Activated CD4-positive, alpha-beta T cell treated with anti-CD3 and anti-CD28 coated beads, Interleukin-2, amount 50 U/mL, for 48 hours (primary cell): ENCODE data around the gene LEP.
"Not testable (repeated sequence)": the region's sequence is repeated elsewhere in the genome, so short reads cannot be mapped to it uniquely, and the experiment has no call there.

Experiments used
- DNase-seq, 2 experiments: peaks; one replicate each; pipeline ENCODE4 v3.0.0-alpha.2; 2020

Gene LEP

DNA sequence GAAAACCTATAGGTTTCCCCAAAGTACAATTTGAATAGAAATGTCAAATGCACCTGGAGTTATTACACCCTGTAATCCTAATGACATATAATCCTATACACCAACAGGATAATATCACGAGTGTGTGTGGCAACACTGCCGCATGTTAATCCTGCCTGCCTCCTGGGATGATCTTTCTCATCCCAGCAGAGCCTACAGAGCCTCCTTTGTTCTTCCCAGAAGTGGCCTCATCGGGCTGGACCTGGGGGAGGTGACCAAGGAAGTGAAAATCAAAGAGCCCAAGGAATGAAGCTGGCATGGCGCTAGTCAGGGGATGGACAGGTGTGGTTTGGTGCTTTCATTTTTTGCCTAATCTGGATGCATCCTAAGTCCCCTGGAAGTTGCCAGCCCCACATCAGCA, 29.5 kb upstream of the LEP start:
- no peak for DNase-seq

GRCh38 chr7:128214463-128214862, 26.6 kb upstream of the LEP start:
- no peak for DNase-seq

- no peak for DNase-seq
These were observed 25.8 kb upstream of the LEP start for GRCh38 chr7:128215281-128215680.

DNA sequence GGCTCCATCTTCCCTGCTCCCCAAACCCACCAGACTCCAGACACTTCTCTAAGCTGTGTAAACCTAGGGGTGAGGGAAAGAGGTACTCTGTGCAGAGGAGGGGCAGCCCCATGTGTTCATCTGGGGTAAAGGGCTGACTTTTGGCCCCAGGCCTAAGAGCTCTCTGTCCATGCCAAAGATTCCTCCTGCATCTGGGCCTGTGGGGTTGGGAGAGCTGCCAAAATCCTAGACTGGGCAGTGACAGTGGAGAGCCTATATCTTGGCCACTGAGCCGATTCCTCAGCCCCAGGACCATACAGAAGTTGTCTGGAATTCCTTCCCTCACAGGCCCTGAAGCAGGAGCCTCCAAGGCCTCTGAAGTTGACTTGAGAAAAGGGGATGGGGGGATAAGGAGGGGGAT, 25.3 kb upstream of the LEP start:
- DNase-seq: no peak

- no peak for DNase-seq
These were observed 23.9 kb upstream of the LEP start for GRCh38 chr7:128217030-128217805.

DNA sequence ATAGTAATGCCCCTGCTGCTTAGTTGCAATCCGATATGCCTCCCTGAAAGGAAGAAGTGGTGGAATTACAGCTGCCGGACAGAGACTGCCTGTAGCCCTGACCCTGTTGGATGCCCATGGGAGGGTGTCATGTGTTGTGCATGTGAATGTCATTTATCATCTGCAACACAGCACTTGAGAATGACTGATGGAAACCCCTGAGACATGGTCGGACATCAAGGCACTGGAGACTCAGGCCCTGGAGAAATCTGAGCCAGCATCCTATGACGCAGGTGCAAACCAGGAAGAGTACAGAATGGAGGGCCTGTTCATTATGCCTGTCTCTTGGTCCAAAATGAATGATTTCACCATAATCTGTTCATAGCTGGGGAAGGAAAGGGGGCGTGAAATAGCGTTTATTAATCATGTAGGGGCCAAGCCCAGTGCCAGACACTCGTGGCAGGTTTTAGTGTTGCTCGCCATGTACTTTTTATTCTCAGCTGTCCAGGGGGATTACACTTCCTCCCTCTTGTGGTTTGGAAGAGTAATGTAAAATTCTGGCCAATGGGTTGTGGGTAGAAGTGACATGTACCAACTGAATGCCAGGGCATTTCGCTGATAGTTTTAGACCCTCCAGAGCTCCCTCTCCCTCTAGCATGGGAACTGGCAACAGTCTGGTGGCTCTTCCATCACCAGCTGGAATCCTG, 23.0 kb upstream of the LEP start:
- no peak for DNase-seq

- DNase-seq: no peak
These were observed 21.4 kb upstream of the LEP start for GRCh38 chr7:128219636-128220035.

DNA sequence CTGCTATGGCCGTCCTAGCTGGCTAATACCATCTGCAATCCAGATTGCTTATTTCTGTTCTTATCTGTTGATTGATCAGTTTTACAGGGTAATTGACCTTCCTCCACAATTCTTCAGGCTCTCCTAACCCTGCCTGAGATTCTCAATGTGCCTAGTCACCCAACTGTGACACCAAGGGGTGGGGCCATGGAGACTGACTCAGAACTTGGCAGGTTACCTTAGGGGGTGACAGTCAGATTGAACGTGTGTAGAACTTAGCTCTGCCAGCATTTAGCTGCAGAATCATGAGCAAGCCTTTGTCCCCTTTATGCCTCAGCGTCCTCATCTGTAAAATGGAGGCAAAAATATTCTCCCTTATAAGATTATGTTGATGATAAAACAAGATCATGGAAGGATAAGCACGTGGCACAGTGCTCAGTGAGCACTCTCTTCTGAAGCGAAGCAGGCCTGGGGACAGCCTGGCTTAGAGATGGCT, 19.1 kb upstream of the LEP start:
- no peak for DNase-seq

DNA sequence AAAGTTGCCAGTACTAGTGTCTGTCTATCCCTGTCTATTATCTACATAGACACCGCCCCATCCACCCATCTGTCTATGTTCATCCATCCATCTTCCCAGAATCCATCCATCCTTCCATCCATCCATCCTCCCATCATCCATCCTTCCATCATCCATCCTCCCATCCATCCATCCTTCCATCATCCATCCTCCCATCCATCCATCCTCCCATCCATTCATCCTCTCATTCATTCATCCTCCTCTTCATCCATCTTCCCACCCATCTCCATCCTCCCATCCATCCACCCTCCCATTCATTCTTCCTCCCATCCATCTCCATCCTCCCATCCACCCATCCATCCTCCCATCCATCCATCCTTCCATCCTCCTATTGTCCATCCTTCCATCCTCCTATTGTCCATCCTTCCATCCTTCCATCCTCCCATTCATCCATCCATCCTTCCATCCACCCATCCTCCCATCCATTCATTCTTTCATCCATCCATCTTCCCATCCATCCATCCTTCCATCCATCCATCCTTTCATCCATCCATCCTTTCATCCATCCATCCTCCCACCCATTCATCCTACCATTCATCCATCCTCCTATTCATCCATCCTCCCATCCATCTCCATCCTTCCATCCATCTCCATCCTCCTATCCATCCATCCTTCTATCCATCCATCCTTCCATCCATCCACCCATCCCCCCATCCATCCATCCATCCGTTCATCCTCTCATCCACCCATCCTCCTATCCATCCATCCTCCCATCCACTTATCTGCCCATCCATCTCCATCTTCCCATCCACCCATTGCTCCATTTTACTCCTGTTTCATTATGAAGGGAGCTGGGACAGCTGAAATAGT, 14.7 kb upstream of the LEP start:
- no peak for DNase-seq

GRCh38 chr7:128227271-128227670, 13.8 kb upstream of the LEP start:
- DNase-seq: no peak

GRCh38 chr7:128231021-128231420, 10.1 kb upstream of the LEP start:
- DNase-seq: no peak

GRCh38 chr7:128231677-128232076, 9.4 kb upstream of the LEP start:
- DNase-seq: no peak

DNA sequence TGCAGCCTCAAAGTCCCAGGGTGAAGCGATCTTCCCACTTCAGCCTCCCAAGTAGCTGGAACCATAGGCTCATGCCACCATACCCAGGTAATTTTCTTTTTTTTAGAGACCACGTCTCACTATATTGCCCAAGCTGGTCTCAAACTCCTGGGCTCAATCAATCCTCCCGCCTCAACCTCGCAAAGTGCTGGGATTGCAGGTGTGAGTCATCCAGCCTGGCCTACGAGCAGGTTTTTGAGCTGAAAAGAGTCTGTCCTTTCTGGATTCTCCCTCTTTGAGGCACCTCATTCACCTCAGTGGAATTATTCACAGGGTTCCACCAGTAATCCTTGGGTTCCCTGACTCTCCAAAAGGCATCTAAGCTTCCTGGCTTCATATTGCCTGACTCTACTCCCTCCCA, 7.6 kb upstream of the LEP start:
- DNase-seq: no peak

- DNase-seq: no peak
These were observed 6.5 kb upstream of the LEP start for GRCh38 chr7:128234476-128235026.

DNA sequence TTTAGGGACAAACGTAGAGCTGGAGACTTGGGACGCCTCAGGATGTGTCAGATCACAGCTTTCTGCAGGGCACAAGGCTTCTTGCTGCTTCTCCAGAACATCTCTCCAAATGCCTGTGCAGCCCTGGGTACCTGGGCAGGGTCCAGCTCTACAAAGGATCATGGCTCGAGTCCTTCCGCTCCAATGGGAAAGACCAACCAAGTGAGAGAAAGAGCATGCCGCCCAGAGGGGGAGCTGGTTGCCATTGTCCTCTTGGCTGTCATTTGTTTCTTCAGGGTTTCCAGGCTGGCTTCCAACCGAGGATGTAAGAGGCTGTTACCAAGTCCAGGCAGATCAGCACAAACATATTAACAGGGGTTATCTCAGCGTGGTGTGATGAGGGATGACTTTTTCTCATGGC, 5.6 kb upstream of the LEP start:
- DNase-seq: no peak

DNA sequence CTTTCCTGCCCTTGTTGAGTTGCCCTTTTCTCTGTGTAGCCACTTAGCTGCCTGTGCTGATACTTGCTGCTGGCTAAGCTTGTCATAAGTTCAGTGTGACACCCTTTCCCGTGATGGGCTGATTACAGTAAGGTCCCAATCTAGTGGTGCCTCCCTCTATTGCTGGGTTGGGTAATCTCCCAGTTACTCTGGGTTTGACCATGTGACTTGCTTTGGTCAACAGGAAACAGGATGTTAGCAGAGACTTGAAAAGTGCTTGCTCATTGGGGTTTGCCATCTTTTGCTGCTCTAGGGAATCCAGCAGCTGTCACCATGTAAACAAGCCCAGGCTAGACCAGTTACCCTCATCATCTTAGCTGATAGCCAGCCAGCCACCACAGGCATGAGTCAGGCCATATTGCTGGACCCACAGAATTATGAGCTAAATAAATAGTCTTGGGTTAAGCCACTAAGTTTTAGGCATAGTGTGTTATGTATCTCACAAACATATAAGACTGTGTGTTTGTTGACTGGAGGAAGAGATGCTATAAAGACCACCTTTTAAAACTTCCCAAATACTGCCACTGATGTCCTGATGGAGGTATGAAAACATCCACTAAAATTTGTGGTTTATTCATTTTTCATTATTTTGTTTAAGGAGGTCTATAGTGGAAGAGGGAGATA, 4.0 kb upstream of the LEP start:
- peak in 1 of 2 experiments; percentile 7 for DNase-seq

- not testable (repeated sequence) for DNase-seq
These were observed 1.9 kb upstream of the LEP start for GRCh38 chr7:128239146-128239545.

DNA sequence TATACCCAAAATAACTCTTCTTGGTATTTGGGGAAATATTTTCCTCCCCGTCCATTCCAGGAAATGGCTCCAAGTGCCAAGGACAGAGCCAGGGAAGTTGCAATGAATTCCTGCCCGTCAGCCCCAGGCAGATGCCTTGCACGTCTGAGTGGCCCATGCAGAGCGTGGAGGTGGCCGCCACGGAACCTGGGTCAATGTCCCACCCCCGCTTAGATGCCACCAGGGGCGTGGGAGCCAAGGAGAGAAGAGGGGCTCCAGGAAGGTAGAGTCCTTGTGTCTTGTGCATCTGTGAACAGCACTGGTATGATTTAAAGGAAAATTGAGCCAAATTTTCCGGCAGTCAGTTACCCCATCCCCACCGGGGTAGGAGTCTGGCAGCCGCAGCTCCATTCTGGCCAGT, 1.6 kb downstream of the LEP start:
- DNase-seq: no peak

DNA sequence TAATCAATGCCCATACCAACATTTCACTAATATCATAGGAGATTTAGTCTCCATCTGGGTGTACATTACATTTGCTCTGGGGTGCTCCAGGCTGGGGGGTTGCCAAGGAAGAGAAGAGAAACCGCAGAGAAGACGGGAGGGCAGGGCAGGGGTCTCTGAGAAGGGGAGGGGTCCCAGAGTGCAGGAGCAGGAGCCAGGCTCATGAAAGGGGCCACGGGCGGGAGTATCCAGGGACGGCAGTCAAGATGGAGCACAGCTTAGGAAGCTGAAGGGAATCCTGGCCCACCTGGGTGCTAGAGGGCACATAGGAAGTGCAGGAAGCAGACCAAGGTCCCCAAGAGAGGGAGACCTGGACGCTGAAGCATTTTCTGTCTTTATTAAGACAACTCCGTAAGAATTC, 2.2 kb downstream of the LEP start:
- no peak for DNase-seq

- DNase-seq: no peak
These were observed 3.8 kb downstream of the LEP start for GRCh38 chr7:128244861-128245260.

DNA sequence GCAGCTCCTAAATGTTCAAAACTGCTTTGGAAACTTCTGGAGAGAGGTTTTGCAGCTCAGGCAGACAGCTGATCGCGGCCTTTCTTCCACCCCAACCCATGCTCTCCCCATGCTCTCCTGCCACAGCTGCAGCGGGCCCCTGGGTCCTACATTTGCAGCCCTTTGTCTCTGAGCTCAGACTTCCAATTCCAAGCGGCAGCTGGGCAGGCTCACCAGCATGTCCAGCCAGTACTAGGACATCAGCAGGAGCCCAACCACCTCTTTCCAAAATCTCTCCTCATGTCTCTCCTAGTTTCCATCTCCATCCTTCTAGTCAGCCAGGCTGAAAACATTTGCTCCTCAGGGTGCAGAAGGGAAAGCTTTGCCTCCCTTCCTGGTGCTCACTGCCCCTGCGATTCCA, 6.0 kb downstream of the LEP start:
- no peak for DNase-seq

DNA sequence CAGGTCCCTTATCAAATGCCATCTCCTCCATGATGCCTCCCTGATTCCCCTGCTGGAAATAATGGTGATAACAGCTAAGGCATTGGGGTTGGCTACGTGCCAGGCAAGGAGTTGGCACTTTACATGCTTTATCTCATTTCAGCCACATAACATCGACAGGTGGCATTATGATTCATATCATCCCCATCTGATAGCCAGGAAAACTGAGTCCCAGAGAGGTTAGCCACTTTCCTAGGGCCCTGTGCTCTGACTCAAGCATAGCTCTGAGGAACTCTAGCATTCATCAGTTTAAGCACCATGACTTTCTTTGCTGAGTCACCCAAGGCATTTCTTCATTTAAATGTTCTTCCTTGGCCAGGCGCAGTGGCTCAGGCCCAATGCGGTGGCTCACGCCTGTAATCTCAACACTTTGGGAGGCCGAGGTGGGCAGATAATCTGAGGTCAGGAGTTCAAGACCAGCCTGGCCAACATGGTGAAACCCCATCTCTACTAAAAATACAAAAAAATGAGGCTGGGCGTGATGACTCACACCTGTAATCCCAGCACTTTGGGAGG, 6.6 kb downstream of the LEP start:
- DNase-seq: peak in 1 of 2 experiments; percentile 4
